Measurements from ENCODE around the gene PRDM5. TPM values are rescaled to one million over a fixed set of nuclear protein-coding genes. Genes with fewer than 3 reads are reported as not detected.

The PRDM5 gene
- total and polyA plus RNA-seq, 10 of the 15 experiments (the other 5 are each of a cell fraction or from before 2014, with no cell fraction given): 0.07 TPM; not detected in 9

- ChIA-PET SMC1A (ENCODE audit: uncharacterized antibody, unreplicated experiment) (no interaction called here), POLR2A (no interaction called here), CTCF (no interaction called here), RAD21 (ENCODE audit: unreplicated experiment) (no interaction called here)
- in situ Hi-C loops (cut with MboI) (no loop called here), intact Hi-C loops (cut with micrococcal nuclease; ENCODE audit: unreplicated experiment) (no loop called here)
- Histone ChIP-seq H3K27me3 (replicated peaks in 1 of 2; ENCODE audit: control insufficient read depth in 2 of 2, insufficient read depth in 2 of 2, low read length in 1 of 2) (no peaks in the 10 kb centered on the region), H3K9ac (ENCODE audit: control insufficient read depth, insufficient read depth, low read length) (no peak overlapping the region), H2AFZ (ENCODE audit: control insufficient read depth, low read depth, low read length) (no peak overlapping the region), H3K27ac (ENCODE audit: control insufficient read depth, insufficient read depth) (no peak overlapping the region), H3K36me3 (ENCODE audit: control insufficient read depth in 2 of 2, insufficient read depth in 2 of 2, low read length in 1 of 2) (no peaks in the 10 kb centered on the region), H3K9me3 (replicated peaks; ENCODE audit: control insufficient read depth, insufficient read depth, low read length) (no peaks in the 10 kb centered on the region), H3K4me2 (ENCODE audit: control insufficient read depth, insufficient read depth) (no peak overlapping the region), H3K4me1 (ENCODE audit: control insufficient read depth, insufficient read depth, low read length) (no peaks in the 10 kb centered on the region), H3K79me2 (ENCODE audit: control insufficient read depth, insufficient read depth, low read length) (no peaks in the 10 kb centered on the region), H3K4me3 (no peak overlapping the region), H4K20me1 (ENCODE audit: control insufficient read depth, insufficient read depth) (no peaks in the 10 kb centered on the region)
- no TSS peak for BruUV-seq (replicated peaks)
- DNase-seq (ENCODE audit: low read depth, low spot score): no peak
- ATAC-seq: no peak
- no peak for FAIRE-seq
- WGBS (ENCODE audit: insufficient coverage, insufficient replicate concordance, low lambda C conversion rate, missing lambda C conversion rate): 0% methylated on average over 3 of the region's 3 CpGs
- TF ChIP-seq CBX5 (IDR thresholded peaks at IDR 0.05; ENCODE audit: low read depth): no peak
- TF ChIP-seq DPF2 (IDR thresholded peaks at IDR 0.05): no peak
- no peak for TF ChIP-seq POLR2AphosphoS5 (IDR thresholded peaks at IDR 0.05; ENCODE audit: low read length)
- TF ChIP-seq CTCF (IDR thresholded peaks at IDR 0.05 in 2 of 3, conservative IDR thresholded peaks at IDR 0.05 in 1 of 3; ENCODE audit: control insufficient read depth in 2 of 3, extremely low read depth in 1 of 3, insufficient read depth in 1 of 3, low read depth in 3 of 3, low read length in 3 of 3): no peak
Measured at GRCh38 chr4:120680647-120681228, 241.8 kb downstream of the PRDM5 start.

GRCh38 chr4:120673696-120674095, 248.8 kb downstream of the PRDM5 start:
- Histone ChIP-seq H3K27me3 (replicated peaks in 1 of 2; ENCODE audit: control insufficient read depth in 2 of 2, insufficient read depth in 2 of 2, low read length in 1 of 2) (no peaks in the 10 kb centered on the region), H2AFZ (ENCODE audit: control insufficient read depth, low read depth, low read length) (no peak overlapping the region), H4K20me1 (ENCODE audit: control insufficient read depth, insufficient read depth) (no peaks in the 10 kb centered on the region), H3K4me2 (ENCODE audit: control insufficient read depth, insufficient read depth) (no peak overlapping the region), H3K9ac (ENCODE audit: control insufficient read depth, insufficient read depth, low read length) (no peak overlapping the region), H3K36me3 (ENCODE audit: control insufficient read depth in 2 of 2, insufficient read depth in 2 of 2, low read length in 1 of 2) (no peaks in the 10 kb centered on the region), H3K9me3 (replicated peaks; ENCODE audit: control insufficient read depth, insufficient read depth, low read length) (no peaks in the 10 kb centered on the region), H3K79me2 (ENCODE audit: control insufficient read depth, insufficient read depth, low read length) (no peaks in the 10 kb centered on the region), H3K4me3 (no peak overlapping the region), H3K4me1 (ENCODE audit: control insufficient read depth, insufficient read depth, low read length) (no peaks in the 10 kb centered on the region), H3K27ac (ENCODE audit: control insufficient read depth, insufficient read depth) (no peak overlapping the region)
- intact Hi-C loops (cut with micrococcal nuclease; ENCODE audit: unreplicated experiment): no loop called here
- in situ Hi-C loops (cut with MboI): no loop called here
- ChIA-PET CTCF (no interaction called here), RAD21 (ENCODE audit: unreplicated experiment) (no interaction called here), POLR2A (no interaction called here), SMC1A (ENCODE audit: uncharacterized antibody, unreplicated experiment) (no interaction called here)
- BruUV-seq (replicated peaks): no TSS peak
- FAIRE-seq: no peak
- 36% methylated on average over 3 of the region's 3 CpGs for WGBS (ENCODE audit: insufficient coverage, insufficient replicate concordance, low lambda C conversion rate, missing lambda C conversion rate)
- no peak for DNase-seq (ENCODE audit: low read depth, low spot score)
- no peak for ATAC-seq
- TF ChIP-seq KDM1A (IDR thresholded peaks at IDR 0.05; ENCODE audit: borderline replicate concordance) (no peak), SMAD1 (IDR thresholded peaks at IDR 0.05; ENCODE audit: low read depth, partially characterized antibody) (no peak), NFXL1 (IDR thresholded peaks at IDR 0.05; ENCODE audit: borderline replicate concordance) (no peak), USF1 (IDR thresholded peaks at IDR 0.05; ENCODE audit: borderline replicate concordance, extremely low read length, insufficient read depth, low read depth, low read length) (no peak), JUNB (IDR thresholded peaks at IDR 0.05) (no peak), SMC3 (IDR thresholded peaks at IDR 0.05; ENCODE audit: borderline replicate concordance, low read length) (no peak), YY1 (IDR thresholded peaks at IDR 0.05; ENCODE audit: low read depth, low read length) (no peak), MEF2B (IDR thresholded peaks at IDR 0.05; ENCODE audit: partially characterized antibody, poor library complexity, severe bottlenecking) (no peak), ETV6 (conservative IDR thresholded peaks at IDR 0.05 in 1 of 2, IDR thresholded peaks at IDR 0.05 in 1 of 2; ENCODE audit: borderline replicate concordance in 1 of 2, low read depth in 1 of 2) (no peak), NR2C1 (IDR thresholded peaks at IDR 0.05) (no peak), SREBF2 (IDR thresholded peaks at IDR 0.05; ENCODE audit: low read length) (no peak)
